ENCODE data around the gene NMNAT2. TPM values are rescaled to one million over a fixed set of nuclear protein-coding genes. Genes with fewer than 3 reads are reported as not detected.

Gene NMNAT2
- total RNA-seq, 3 donors from 2014 or later = 0.29 to 2.4 (median 1.6) TPM

DNA sequence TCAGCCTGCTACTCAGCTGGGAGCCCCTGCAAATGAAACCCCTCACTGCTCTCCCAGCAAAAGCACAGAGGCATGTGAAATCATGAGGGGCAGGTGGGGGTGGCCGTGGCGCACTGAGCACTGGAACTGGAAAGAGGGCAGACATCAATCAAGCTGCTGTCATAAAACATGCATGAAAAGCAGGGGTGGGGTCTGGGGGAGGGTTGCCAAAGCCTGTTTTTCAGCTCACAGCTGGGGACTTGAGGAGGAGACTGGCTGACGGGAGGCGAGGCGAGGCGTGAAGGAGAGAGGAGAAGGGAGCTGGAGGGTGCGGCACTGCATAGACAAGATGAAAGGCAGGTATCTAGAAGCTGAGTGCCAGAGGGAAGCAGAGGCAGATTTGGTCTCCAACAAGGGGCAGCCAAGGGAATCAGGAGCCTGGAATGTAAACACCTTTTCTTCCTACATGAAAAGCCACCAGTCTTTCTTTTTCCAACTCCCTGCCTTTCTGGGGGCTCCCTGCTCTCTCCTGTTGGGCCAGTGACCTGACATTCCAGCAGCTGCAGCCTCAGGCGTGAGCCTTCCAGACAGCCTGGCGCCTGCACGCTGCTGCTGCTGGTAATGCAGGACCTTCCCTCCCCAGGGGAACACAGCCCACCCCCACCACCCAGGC is 87.0 kb downstream of the NMNAT2 start:
- H3K36me3 ChIP-seq = no peaks in the 10 kb centered on the region
- H3K4me1 ChIP-seq = no peaks in the 10 kb centered on the region
- H3K27me3 ChIP-seq = no peaks in the 10 kb centered on the region
- no peaks in the 10 kb centered on the region for H3K9me3 ChIP-seq
- no peak for TF ChIP-seq POLR2AphosphoS5 (IDR thresholded peaks at IDR 0.05)
- TF ChIP-seq, protein P1, sequence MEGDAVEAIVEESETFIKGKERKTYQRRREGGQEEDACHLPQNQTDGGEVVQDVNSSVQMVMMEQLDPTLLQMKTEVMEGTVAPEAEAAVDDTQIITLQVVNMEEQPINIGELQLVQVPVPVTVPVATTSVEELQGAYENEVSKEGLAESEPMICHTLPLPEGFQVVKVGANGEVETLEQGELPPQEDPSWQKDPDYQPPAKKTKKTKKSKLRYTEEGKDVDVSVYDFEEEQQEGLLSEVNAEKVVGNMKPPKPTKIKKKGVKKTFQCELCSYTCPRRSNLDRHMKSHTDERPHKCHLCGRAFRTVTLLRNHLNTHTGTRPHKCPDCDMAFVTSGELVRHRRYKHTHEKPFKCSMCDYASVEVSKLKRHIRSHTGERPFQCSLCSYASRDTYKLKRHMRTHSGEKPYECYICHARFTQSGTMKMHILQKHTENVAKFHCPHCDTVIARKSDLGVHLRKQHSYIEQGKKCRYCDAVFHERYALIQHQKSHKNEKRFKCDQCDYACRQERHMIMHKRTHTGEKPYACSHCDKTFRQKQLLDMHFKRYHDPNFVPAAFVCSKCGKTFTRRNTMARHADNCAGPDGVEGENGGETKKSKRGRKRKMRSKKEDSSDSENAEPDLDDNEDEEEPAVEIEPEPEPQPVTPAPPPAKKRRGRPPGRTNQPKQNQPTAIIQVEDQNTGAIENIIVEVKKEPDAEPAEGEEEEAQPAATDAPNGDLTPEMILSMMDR (IDR thresholded peaks at IDR 0.05) = no peak
- no peak for TF ChIP-seq POLR2A (IDR thresholded peaks at IDR 0.05)
- no peak overlapping the region for H3K27ac ChIP-seq
- DNase-seq (ENCODE audit: low spot score in 2 of 2) = no peak
- intact Hi-C loops (cut with DNase I; ENCODE audit: low total_unique reads) = loop anchor here (2.0 kb wide), 1 partner anchor 78 kb away; no protein-coding TSS in a partner anchor
- no peak overlapping the region for H3K4me3 ChIP-seq

- intact Hi-C loops (cut with DNase I; ENCODE audit: low total_unique reads) = loop anchor here (2.0 kb wide), 1 partner anchor 78 kb away; no protein-coding TSS in a partner anchor
- no peaks in the 10 kb centered on the region for H3K36me3 ChIP-seq
- no peaks in the 10 kb centered on the region for H3K4me1 ChIP-seq
- TF ChIP-seq POLR2A (IDR thresholded peaks at IDR 0.05) = no peak
- TF ChIP-seq, protein P1 (IDR thresholded peaks at IDR 0.05) = no peak
- TF ChIP-seq POLR2AphosphoS5 (IDR thresholded peaks at IDR 0.05) = no peak
- H3K9me3 ChIP-seq = no peaks in the 10 kb centered on the region
- no peak for DNase-seq (ENCODE audit: low spot score in 2 of 2)
- no peak overlapping the region for H3K4me3 ChIP-seq
- no peak overlapping the region for H3K27ac ChIP-seq
- no peaks in the 10 kb centered on the region for H3K27me3 ChIP-seq
Measured at GRCh38 chr1:183330335-183330734, 87.8 kb downstream of the NMNAT2 start.

DNA sequence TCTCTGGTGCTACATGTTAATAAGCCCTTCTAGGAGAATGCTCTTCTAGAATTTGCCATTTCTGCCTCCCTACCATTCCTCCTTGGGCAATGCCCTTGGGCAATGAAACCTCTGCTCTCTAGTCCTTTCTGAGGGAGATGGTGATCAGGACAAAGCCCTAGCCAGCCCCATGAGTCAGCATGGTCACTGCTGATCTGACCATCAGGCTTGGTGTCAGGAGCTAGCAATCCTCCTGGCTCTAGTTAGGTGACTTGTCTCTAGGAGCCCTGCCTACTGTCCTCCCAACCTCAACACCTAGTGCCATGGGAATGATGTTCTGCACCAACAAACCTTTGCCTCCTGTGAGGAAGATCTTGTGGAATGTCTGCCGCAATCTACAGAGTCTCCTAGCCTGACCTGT is 89.8 kb downstream of the NMNAT2 start:
- no peak for DNase-seq (ENCODE audit: low spot score in 2 of 2)
- Histone ChIP-seq H3K27ac (peak overlapping the region in 1 of 2 donors; percentile 32), H3K4me3 (no peak overlapping the region), H3K9me3 (no peaks in the 10 kb centered on the region), H3K36me3 (no peaks in the 10 kb centered on the region), H3K27me3 (no peaks in the 10 kb centered on the region), H3K4me1 (no peaks in the 10 kb centered on the region)
- intact Hi-C loops (cut with DNase I; ENCODE audit: low total_unique reads) = no loop called here
- TF ChIP-seq POLR2A (IDR thresholded peaks at IDR 0.05) = no peak

GRCh38 chr1:183327434-183328290 is 90.5 kb downstream of the NMNAT2 start:
- H3K36me3 ChIP-seq = no peaks in the 10 kb centered on the region
- no peaks in the 10 kb centered on the region for H3K4me1 ChIP-seq
- H3K27ac ChIP-seq = peak overlapping the region in 1 of 2 donors; percentile 32
- TF ChIP-seq POLR2A (IDR thresholded peaks at IDR 0.05) = no peak
- TF ChIP-seq, protein P1 (IDR thresholded peaks at IDR 0.05) = no peak
- DNase-seq (ENCODE audit: low spot score in 2 of 2) = no peak
- H3K4me3 ChIP-seq = no peak overlapping the region
- intact Hi-C loops (cut with DNase I; ENCODE audit: low total_unique reads) = no loop called here
- H3K27me3 ChIP-seq = no peaks in the 10 kb centered on the region
- no peaks in the 10 kb centered on the region for H3K9me3 ChIP-seq

DNA sequence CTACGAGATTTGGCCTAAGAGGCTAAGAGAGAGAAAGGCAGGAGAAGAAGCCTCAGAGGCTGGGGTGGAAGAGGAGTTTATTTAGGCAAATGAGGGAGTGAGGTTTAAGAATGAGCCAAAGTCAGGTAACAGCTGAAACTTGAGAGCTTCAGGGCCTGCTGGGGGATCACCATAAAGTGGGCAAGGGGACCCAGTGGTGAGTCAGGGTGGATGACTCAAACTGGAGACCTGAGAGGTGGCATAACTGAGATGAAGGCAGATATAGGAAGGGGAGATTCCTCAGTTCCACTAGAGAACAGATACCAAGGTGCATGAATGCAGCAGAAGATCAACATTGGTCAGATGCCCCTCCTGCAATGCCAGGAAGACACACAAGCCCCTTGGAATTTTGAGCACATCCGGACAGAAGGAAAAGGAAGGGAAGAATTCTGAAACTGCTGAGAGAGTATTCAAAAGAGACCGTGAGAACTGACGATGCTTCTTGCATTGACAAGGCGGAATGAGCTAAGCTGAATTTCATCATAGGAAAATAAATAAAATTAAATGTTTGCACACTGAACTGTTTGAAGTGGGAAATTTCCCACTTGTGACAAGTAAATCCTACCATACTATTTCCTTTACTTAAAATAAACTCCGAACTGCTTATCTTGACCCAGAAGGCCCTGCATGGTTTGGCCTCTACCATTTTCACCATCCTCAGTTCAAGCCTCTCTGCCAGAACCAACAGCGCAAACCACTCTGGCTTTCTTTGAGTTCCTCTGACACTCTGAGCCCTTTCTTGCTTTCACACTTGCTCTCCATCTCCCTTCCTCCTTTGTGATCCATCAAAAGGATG is 94.1 kb downstream of the NMNAT2 start:
- TF ChIP-seq POLR2AphosphoS5 (IDR thresholded peaks at IDR 0.05) (no peak), POLR2A (IDR thresholded peaks at IDR 0.05) (no peak)
- TF ChIP-seq, protein P1 (IDR thresholded peaks at IDR 0.05) = no peak
- Histone ChIP-seq H3K4me1 (no peaks in the 10 kb centered on the region), H3K4me3 (no peak overlapping the region), H3K27me3 (no peaks in the 10 kb centered on the region), H3K36me3 (no peaks in the 10 kb centered on the region), H3K9me3 (no peaks in the 10 kb centered on the region), H3K27ac (no peak overlapping the region)
- intact Hi-C loops (cut with DNase I; ENCODE audit: low total_unique reads) = no loop called here
- DNase-seq (ENCODE audit: low spot score in 2 of 2) = no peak
